ENCODE measurements around the gene KRT82.
"Not testable (repeated sequence)": the region's sequence is repeated elsewhere in the genome, so short reads cannot be mapped to it uniquely, and the experiment has no call there.

Gene KRT82

GRCh38 chr12:52405922-52406385, at the start of gene KRT82:
KRT82 (minus strand) TSS chr12:52406335; CDS start chr12:52406277, 58 bp downstream.
- Histone ChIP-seq H3K4me1 (ENCODE audit: control insufficient read depth, insufficient read depth, low read length) (no peaks in the 10 kb centered on the region), H3K27me3 (ENCODE audit: control insufficient read depth, insufficient read depth, low read length) (no peaks in the 10 kb centered on the region), H3K4me3 (ENCODE audit: low read depth, low read length) (no peak within 1 kb of the TSS), H3K27ac (ENCODE audit: low read depth, low read length) (no peak within 1 kb of the TSS), H3K36me3 (ENCODE audit: control insufficient read depth, insufficient read depth, low read length) (no peaks in the 10 kb centered on the region), H3K9me3 (ENCODE audit: control insufficient read depth, insufficient read depth, low read length) (peaks cover 5% of the 10 kb centered on the region; the same call in 1 of the 2 replicates), H3K9ac (ENCODE audit: low read depth, low read length) (no peak within 1 kb of the TSS)

GRCh38 chr12:52455821-52456220, 49.7 kb upstream of the KRT82 start:
- Histone ChIP-seq H3K9me3 (ENCODE audit: control insufficient read depth, insufficient read depth, low read length) (no peaks in the 10 kb centered on the region), H3K4me1 (ENCODE audit: control insufficient read depth, insufficient read depth, low read length) (peaks cover 8% of the 10 kb centered on the region), H3K9ac (ENCODE audit: low read depth, low read length) (no peak overlapping the region), H3K4me3 (ENCODE audit: low read depth, low read length) (no peak overlapping the region), H3K27ac (ENCODE audit: low read depth, low read length) (no peak overlapping the region), H3K36me3 (ENCODE audit: control insufficient read depth, insufficient read depth, low read length) (no peaks in the 10 kb centered on the region), H3K27me3 (ENCODE audit: control insufficient read depth, insufficient read depth, low read length) (no peaks in the 10 kb centered on the region)

- Histone ChIP-seq H3K9ac (ENCODE audit: low read depth, low read length) (no peak overlapping the region), H3K4me3 (ENCODE audit: low read depth, low read length) (peak overlapping the region; percentile 32; the same call in 1 of the 2 replicates), H3K27me3 (ENCODE audit: control insufficient read depth, insufficient read depth, low read length) (no peaks in the 10 kb centered on the region), H3K9me3 (ENCODE audit: control insufficient read depth, insufficient read depth, low read length) (no peaks in the 10 kb centered on the region), H3K4me1 (ENCODE audit: control insufficient read depth, insufficient read depth, low read length) (peaks cover 8% of the 10 kb centered on the region), H3K36me3 (ENCODE audit: control insufficient read depth, insufficient read depth, low read length) (no peaks in the 10 kb centered on the region), H3K27ac (ENCODE audit: low read depth, low read length) (peak overlapping the region; percentile 48)
Observed at GRCh38 chr12:52454411-52455201, 48.5 kb upstream of the KRT82 start.

GRCh38 chr12:52452101-52452500, 46.0 kb upstream of the KRT82 start, which contains the start of gene KRT6B:
KRT6B (minus strand) TSS chr12:52452146; CDS start chr12:52452078, 68 bp downstream.
- Histone ChIP-seq H3K27ac (ENCODE audit: low read depth, low read length) (no peak within 1 kb of the TSS), H3K9me3 (ENCODE audit: control insufficient read depth, insufficient read depth, low read length) (no peaks in the 10 kb centered on the region), H3K27me3 (ENCODE audit: control insufficient read depth, insufficient read depth, low read length) (no peaks in the 10 kb centered on the region), H3K4me1 (ENCODE audit: control insufficient read depth, insufficient read depth, low read length) (peaks cover 8% of the 10 kb centered on the region), H3K36me3 (ENCODE audit: control insufficient read depth, insufficient read depth, low read length) (no peaks in the 10 kb centered on the region), H3K4me3 (ENCODE audit: low read depth, low read length) (no peak within 1 kb of the TSS), H3K9ac (ENCODE audit: low read depth, low read length) (no peak within 1 kb of the TSS)

GRCh38 chr12:52448228-52448627, 42.1 kb upstream of the KRT82 start:
- Histone ChIP-seq H3K4me3 (ENCODE audit: low read depth, low read length) (no peak overlapping the region), H3K27me3 (ENCODE audit: control insufficient read depth, insufficient read depth, low read length) (no peaks in the 10 kb centered on the region), H3K9ac (ENCODE audit: low read depth, low read length) (no peak overlapping the region), H3K27ac (ENCODE audit: low read depth, low read length) (no peak overlapping the region), H3K36me3 (ENCODE audit: control insufficient read depth, insufficient read depth, low read length) (no peaks in the 10 kb centered on the region), H3K4me1 (ENCODE audit: control insufficient read depth, insufficient read depth, low read length) (no peaks in the 10 kb centered on the region; the same call in 1 of the 2 replicates), H3K9me3 (ENCODE audit: control insufficient read depth, insufficient read depth, low read length) (no peaks in the 10 kb centered on the region)

- H3K27me3 ChIP-seq (ENCODE audit: control insufficient read depth, insufficient read depth, low read length); H3K4me3 ChIP-seq (ENCODE audit: low read depth, low read length): not testable (repeated sequence)
Observed at GRCh38 chr12:52447196-52447595, 41.1 kb upstream of the KRT82 start.

GRCh38 chr12:52446367-52447045, 40.4 kb upstream of the KRT82 start:
- Histone ChIP-seq H3K4me3 (ENCODE audit: low read depth, low read length) (no peak overlapping the region), H3K27me3 (ENCODE audit: control insufficient read depth, insufficient read depth, low read length) (no peaks in the 10 kb centered on the region), H3K27ac (ENCODE audit: low read depth, low read length) (no peak overlapping the region), H3K9me3 (ENCODE audit: control insufficient read depth, insufficient read depth, low read length) (no peaks in the 10 kb centered on the region), H3K4me1 (ENCODE audit: control insufficient read depth, insufficient read depth, low read length) (peaks cover 8% of the 10 kb centered on the region), H3K36me3 (ENCODE audit: control insufficient read depth, insufficient read depth, low read length) (no peaks in the 10 kb centered on the region), H3K9ac (ENCODE audit: low read depth, low read length) (no peak overlapping the region)

More at GRCh38 chr12:52447196-52447595, 41.1 kb upstream of the KRT82 start:
- not testable (repeated sequence) for H3K9me3 ChIP-seq (ENCODE audit: control insufficient read depth, insufficient read depth, low read length); H3K27ac ChIP-seq (ENCODE audit: low read depth, low read length); H3K9ac ChIP-seq (ENCODE audit: low read depth, low read length); H3K36me3 ChIP-seq (ENCODE audit: control insufficient read depth, insufficient read depth, low read length); H3K4me1 ChIP-seq (ENCODE audit: control insufficient read depth, insufficient read depth, low read length)

- Histone ChIP-seq H3K9me3 (ENCODE audit: control insufficient read depth, insufficient read depth, low read length) (no peaks in the 10 kb centered on the region), H3K4me1 (ENCODE audit: control insufficient read depth, insufficient read depth, low read length) (peaks cover 8% of the 10 kb centered on the region), H3K27ac (ENCODE audit: low read depth, low read length) (no peak overlapping the region), H3K36me3 (ENCODE audit: control insufficient read depth, insufficient read depth, low read length) (no peaks in the 10 kb centered on the region), H3K9ac (ENCODE audit: low read depth, low read length) (no peak overlapping the region), H3K27me3 (ENCODE audit: control insufficient read depth, insufficient read depth, low read length) (no peaks in the 10 kb centered on the region), H3K4me3 (ENCODE audit: low read depth, low read length) (no peak overlapping the region)
Observed at GRCh38 chr12:52445876-52446275, 39.7 kb upstream of the KRT82 start.

GRCh38 chr12:52444647-52445595, 38.8 kb upstream of the KRT82 start:
- Histone ChIP-seq H3K36me3 (ENCODE audit: control insufficient read depth, insufficient read depth, low read length) (no peaks in the 10 kb centered on the region), H3K9me3 (ENCODE audit: control insufficient read depth, insufficient read depth, low read length) (no peaks in the 10 kb centered on the region), H3K4me1 (ENCODE audit: control insufficient read depth, insufficient read depth, low read length) (peaks cover 8% of the 10 kb centered on the region), H3K9ac (ENCODE audit: low read depth, low read length) (no peak overlapping the region), H3K27ac (ENCODE audit: low read depth, low read length) (no peak overlapping the region), H3K27me3 (ENCODE audit: control insufficient read depth, insufficient read depth, low read length) (no peaks in the 10 kb centered on the region), H3K4me3 (ENCODE audit: low read depth, low read length) (no peak overlapping the region)

GRCh38 chr12:52443966-52444365, 37.8 kb upstream of the KRT82 start:
- Histone ChIP-seq H3K4me1 (ENCODE audit: control insufficient read depth, insufficient read depth, low read length) (peaks cover 8% of the 10 kb centered on the region), H3K27me3 (ENCODE audit: control insufficient read depth, insufficient read depth, low read length) (no peaks in the 10 kb centered on the region), H3K36me3 (ENCODE audit: control insufficient read depth, insufficient read depth, low read length) (no peaks in the 10 kb centered on the region), H3K9me3 (ENCODE audit: control insufficient read depth, insufficient read depth, low read length) (no peaks in the 10 kb centered on the region), H3K27ac (ENCODE audit: low read depth, low read length) (no peak overlapping the region), H3K4me3 (ENCODE audit: low read depth, low read length) (no peak overlapping the region), H3K9ac (ENCODE audit: low read depth, low read length) (no peak overlapping the region)
